ENCODE results near the gene FGF18.

The FGF18 gene

DNA sequence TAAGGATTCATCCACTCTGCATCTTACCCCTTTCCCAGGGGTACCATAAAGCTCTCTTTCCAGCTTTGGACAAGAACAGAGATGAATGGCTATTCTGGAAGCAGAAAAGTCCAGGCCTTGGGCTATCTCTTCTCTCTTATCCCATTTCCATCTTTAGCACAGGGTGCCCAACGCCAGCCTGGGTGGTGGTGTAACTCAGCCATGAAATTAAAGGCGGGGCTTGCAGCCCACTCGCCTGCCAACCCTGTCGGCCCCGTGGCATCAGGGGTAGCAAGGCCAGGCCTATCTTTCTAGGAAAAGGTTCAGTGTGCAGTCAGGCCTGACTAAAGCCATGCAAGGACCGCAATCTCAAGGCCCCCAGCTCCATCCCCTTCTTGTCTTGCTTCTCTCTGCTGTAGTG, 78.7 kb downstream of the FGF18 start:
- no peak for DNase-seq (ENCODE audit: low read depth)
- TF ChIP-seq, protein P1, sequence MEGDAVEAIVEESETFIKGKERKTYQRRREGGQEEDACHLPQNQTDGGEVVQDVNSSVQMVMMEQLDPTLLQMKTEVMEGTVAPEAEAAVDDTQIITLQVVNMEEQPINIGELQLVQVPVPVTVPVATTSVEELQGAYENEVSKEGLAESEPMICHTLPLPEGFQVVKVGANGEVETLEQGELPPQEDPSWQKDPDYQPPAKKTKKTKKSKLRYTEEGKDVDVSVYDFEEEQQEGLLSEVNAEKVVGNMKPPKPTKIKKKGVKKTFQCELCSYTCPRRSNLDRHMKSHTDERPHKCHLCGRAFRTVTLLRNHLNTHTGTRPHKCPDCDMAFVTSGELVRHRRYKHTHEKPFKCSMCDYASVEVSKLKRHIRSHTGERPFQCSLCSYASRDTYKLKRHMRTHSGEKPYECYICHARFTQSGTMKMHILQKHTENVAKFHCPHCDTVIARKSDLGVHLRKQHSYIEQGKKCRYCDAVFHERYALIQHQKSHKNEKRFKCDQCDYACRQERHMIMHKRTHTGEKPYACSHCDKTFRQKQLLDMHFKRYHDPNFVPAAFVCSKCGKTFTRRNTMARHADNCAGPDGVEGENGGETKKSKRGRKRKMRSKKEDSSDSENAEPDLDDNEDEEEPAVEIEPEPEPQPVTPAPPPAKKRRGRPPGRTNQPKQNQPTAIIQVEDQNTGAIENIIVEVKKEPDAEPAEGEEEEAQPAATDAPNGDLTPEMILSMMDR (IDR thresholded peaks at IDR 0.05; ENCODE audit: low read depth, low read length, missing control alignments) = no peak
- H3K4me3 ChIP-seq (ENCODE audit: low read depth, low read length) = no peak overlapping the region

DNA sequence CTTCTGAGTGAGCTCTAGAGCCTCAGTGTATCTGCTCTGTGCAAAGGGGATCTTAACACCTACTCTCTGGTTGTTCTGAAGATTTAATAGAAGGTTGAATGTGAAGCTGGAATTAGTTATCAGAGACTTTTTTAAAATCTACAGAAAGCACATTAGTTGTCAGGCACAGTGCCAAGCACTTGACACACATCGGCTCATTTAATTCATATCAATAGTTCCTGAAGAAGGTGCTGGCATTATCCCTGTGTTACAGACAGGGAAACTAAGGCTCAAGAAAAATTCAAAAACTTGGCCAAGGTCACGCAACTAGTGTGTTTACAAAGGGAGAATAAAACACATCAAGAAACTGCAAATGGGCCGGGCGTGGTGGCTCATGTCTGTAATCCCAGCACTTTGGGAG, 80.2 kb downstream of the FGF18 start:
- no peak for DNase-seq (ENCODE audit: low read depth)
- TF ChIP-seq, protein P1 (IDR thresholded peaks at IDR 0.05; ENCODE audit: low read depth, low read length, missing control alignments) = no peak
- no peak overlapping the region for H3K4me3 ChIP-seq (ENCODE audit: low read depth, low read length)

DNA sequence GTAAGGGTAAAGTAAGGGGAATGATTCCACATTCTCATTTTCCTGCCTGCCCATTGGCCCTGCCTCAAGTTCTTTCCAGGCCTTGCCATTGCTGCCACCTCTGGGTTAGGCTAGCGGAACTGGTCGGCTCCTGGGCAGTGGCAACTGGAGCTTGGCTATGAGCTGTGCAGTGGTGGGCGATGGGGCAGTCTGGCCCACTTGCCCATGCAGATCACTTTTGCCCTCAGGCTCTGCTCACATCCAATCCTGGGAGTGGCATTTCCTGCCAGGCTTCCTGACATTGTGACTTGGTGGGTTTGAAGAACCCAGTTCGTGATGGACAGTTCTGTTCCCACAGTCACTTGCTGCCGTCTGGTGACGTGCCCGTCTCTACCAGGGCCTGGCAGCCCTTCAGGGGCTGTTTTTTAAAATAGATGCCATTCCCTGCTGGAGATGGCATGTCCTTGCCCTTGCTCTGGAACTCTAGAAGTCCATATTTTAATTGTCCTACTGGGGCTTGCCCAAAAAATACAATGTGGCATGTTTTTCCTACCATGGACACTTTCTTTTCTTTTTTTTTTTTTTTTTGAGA, 86.1 kb downstream of the FGF18 start:
- no peak for DNase-seq (ENCODE audit: low read depth)
- H3K4me3 ChIP-seq (ENCODE audit: low read depth, low read length) = no peak overlapping the region
- TF ChIP-seq, protein P1 (IDR thresholded peaks at IDR 0.05; ENCODE audit: low read depth, low read length, missing control alignments) = no peak

DNA sequence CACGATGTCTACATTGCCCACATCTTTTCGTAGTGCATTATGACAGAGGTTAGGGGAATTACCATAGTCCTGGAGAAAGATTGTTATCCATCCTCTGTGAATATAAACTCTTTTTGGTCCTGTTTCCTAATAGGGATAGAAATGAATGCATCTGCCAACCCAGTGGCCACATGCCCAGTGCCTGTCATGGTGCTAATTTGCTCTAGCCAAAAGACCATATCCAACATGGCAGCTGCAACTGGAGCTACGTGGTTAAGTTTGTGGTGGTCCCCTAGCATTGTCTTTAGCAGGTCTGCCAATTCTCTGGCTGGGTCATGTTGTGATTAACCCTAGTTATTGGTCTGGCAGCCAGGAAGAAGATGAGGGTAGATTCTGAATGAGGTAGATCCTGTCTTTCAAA, 87.5 kb downstream of the FGF18 start:
- no peak overlapping the region for H3K4me3 ChIP-seq (ENCODE audit: low read depth, low read length)
- no peak for DNase-seq (ENCODE audit: low read depth)
- TF ChIP-seq, protein P1 (IDR thresholded peaks at IDR 0.05; ENCODE audit: low read depth, low read length, missing control alignments) = no peak

Data from GM12864 (cell line).